ENCODE measurements around the gene ADARB2. TPM values are rescaled to one million over a fixed set of nuclear protein-coding genes. Genes with fewer than 3 reads are reported as not detected.

The ADARB2 gene
- total RNA-seq, 4 donors from 2014 or later: 2.0 to 9.9 (median 5.1) TPM

DNA sequence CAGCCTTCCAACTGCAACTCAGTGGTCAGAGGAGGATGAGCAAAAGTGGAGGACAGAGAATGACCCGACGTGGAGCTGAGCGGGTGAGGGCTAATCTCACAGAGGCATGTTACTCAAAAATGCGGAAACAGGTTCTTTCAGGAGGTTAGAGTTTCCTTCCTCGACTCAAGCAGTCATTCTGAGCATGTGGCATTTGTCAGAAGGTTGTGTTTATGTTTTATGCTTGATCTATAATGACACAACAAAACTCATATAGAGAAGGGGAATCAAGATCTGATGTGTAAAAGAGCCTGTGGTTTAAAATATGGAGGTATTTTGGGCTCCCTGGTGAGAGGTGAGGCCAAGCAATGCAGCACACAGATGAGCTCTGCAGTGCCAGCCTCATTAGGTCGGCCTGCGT, 311.4 kb downstream of the ADARB2 start:
- TF ChIP-seq, protein P1, sequence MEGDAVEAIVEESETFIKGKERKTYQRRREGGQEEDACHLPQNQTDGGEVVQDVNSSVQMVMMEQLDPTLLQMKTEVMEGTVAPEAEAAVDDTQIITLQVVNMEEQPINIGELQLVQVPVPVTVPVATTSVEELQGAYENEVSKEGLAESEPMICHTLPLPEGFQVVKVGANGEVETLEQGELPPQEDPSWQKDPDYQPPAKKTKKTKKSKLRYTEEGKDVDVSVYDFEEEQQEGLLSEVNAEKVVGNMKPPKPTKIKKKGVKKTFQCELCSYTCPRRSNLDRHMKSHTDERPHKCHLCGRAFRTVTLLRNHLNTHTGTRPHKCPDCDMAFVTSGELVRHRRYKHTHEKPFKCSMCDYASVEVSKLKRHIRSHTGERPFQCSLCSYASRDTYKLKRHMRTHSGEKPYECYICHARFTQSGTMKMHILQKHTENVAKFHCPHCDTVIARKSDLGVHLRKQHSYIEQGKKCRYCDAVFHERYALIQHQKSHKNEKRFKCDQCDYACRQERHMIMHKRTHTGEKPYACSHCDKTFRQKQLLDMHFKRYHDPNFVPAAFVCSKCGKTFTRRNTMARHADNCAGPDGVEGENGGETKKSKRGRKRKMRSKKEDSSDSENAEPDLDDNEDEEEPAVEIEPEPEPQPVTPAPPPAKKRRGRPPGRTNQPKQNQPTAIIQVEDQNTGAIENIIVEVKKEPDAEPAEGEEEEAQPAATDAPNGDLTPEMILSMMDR (IDR thresholded peaks at IDR 0.05): no peak
- TF ChIP-seq POLR2A (IDR thresholded peaks at IDR 0.05): no peak
- Histone ChIP-seq H3K27me3 (no peaks in the 10 kb centered on the region), H3K9me3 (no peaks in the 10 kb centered on the region), H3K36me3 (no peaks in the 10 kb centered on the region), H3K27ac (peak overlapping the region in 1 of 4 donors; percentile 19), H3K4me1 (peaks cover 0 to 6% (median 0%) of the 10 kb centered on the region in 4 donors), H3K4me3 (no peak overlapping the region)
- peak in 1 of 3 donors; percentile 25 for DNase-seq

DNA sequence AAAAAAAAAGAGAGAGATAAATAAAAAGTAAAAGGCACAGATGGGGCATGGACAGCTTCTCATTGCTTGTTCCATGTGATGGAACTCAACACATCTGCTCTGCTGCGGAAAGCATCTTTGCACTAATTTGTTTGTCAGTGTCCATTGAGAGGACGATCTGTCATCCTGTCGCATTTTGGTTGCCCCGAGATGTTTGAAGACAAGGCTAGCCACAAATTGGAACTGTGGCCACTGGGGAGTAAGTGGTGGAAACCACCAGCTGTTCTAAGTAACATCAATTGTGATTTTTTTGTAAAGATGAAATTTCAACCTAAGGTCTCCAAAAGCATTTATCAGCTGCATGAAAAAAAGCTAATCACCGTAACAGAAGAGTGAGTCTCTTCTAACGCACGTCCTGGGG, 312.7 kb downstream of the ADARB2 start:
- TF ChIP-seq, protein P1 (IDR thresholded peaks at IDR 0.05): no peak
- no peak for TF ChIP-seq POLR2A (IDR thresholded peaks at IDR 0.05)
- Histone ChIP-seq H3K27me3 (no peaks in the 10 kb centered on the region), H3K4me1 (peaks cover 0 to 6% (median 2%) of the 10 kb centered on the region in 4 donors), H3K27ac (peak overlapping the region in 1 of 4 donors; percentile 10), H3K4me3 (no peak overlapping the region), H3K36me3 (no peaks in the 10 kb centered on the region), H3K9me3 (no peaks in the 10 kb centered on the region)
- DNase-seq: peak in 1 of 3 donors; percentile 31

DNA sequence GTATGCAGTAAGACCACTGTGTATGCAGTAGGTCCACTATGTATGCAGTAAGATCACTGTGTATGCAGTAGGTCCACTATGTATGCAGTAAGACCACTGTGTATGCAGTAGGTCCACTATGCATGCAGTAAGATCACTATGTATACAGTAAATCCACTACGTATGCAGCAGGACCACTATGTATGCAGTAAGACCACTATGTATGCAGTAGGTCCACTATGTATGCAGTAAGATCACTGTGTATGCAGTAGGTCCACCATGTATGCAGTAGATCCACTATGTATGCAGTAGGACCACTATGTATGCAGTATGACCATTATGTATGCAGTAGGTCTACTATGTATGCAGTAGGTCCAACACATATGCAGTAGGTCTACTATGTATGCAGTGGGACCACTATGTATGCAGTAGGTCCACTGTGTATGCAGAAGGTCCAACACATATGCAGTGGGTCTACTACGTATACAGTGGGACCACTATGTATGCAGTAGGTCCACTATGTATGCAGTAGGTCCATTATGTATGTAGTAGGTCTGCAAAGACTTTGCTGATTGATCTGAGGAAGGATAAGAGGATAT, 313.6 kb downstream of the ADARB2 start:
- TF ChIP-seq, protein P1 (IDR thresholded peaks at IDR 0.05): no peak
- TF ChIP-seq POLR2A (IDR thresholded peaks at IDR 0.05): no peak

DNA sequence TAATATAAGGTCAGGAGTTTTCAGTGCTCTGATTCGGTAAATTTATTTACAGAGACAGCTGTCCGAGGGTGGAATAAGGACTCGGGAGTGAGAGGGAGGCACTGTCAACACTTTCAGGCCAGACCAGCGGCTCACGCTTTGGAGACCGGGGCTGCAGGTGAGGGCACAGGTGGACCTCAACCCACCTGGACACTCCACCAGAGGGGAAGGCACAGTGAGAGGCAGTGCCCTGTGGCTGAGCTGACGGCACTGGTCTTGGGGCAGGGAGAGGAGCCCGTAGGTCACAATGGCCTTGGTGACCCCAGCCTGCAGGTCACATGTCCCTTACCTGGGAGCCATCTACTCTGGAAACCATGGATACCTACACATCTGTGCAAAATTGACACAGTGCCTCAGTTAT, 315.1 kb downstream of the ADARB2 start:
- Histone ChIP-seq H3K27ac (no peak overlapping the region), H3K4me1 (peaks cover 0 to 6% (median 2%) of the 10 kb centered on the region in 4 donors), H3K4me3 (no peak overlapping the region), H3K27me3 (no peaks in the 10 kb centered on the region), H3K9me3 (no peaks in the 10 kb centered on the region), H3K36me3 (no peaks in the 10 kb centered on the region)
- TF ChIP-seq, protein P1 (IDR thresholded peaks at IDR 0.05): no peak
- TF ChIP-seq POLR2A (IDR thresholded peaks at IDR 0.05): no peak
- DNase-seq: peak in 1 of 3 donors; percentile 25

More for the DNA sequence above, 313.6 kb downstream of the ADARB2 start:
- no peaks in the 10 kb centered on the region for H3K36me3 ChIP-seq
- no peak for DNase-seq
- no peak overlapping the region for H3K4me3 ChIP-seq
- H3K9me3 ChIP-seq: no peaks in the 10 kb centered on the region
- H3K27me3 ChIP-seq: no peaks in the 10 kb centered on the region
- peaks cover 0 to 6% (median 2%) of the 10 kb centered on the region in 4 donors for H3K4me1 ChIP-seq
- H3K27ac ChIP-seq: no peak overlapping the region

GRCh38 chr10:1420661-1421362, 316.5 kb downstream of the ADARB2 start:
- no peak overlapping the region for H3K27ac ChIP-seq
- DNase-seq: peak; percentile 75 to 93 (median 78)
- peak overlapping the region in 2 of 4 donors; percentile 18 to 24 for H3K4me3 ChIP-seq
- peaks cover 0 to 6% (median 2%) of the 10 kb centered on the region in 4 donors for H3K4me1 ChIP-seq
- H3K9me3 ChIP-seq: no peaks in the 10 kb centered on the region
- TF ChIP-seq POLR2A (IDR thresholded peaks at IDR 0.05): no peak
- TF ChIP-seq, protein P1 (IDR thresholded peaks at IDR 0.05): peak in 5 of 6 experiments; percentile 42 to 70 (median 54)
- no peaks in the 10 kb centered on the region for H3K27me3 ChIP-seq
- H3K36me3 ChIP-seq: no peaks in the 10 kb centered on the region

All from Peyer's patch (tissue), 4 donors.